HG02763 (cell line): ENCODE data around the gene ICOS.

Experiments
- ATAC-seq: cut with Tn5 transposase; IDR thresholded peaks from one replicate; pipeline ENCODE4 v1.9.1; 2021; ENCODE audit warnings: mild to moderate bottlenecking, moderate library complexity; ENCODE audit not compliant: unreplicated experiment

Gene ICOS

GRCh38 chr2:203936535-203936934 lies at the start of gene ICOS:
ICOS (plus strand) TSS chr2:203936763; CDS start chr2:203936815, 52 bp downstream.
- no peak for ATAC-seq

DNA sequence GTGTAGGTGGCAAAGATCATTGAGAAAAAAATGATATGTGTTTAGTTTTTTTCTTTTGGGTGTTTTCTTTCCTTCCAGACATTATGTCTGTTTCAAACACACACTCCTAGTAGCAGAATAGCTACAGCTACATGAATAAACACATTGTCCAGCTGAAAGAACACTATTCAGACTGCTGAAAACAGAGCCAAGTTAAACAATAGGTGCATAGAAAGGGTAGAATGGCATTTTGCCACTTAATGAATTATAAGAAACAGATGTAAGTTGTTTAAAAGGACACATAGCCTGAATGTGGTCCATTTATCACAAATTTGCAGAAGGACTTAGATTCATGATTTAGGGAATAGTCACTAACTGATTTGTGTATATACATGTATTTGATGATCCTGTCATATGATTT lies 48.9 kb upstream of the ICOS start:
- ATAC-seq = no peak

GRCh38 chr2:203889542-203889941 lies 47.0 kb upstream of the ICOS start:
- no peak for ATAC-seq

DNA sequence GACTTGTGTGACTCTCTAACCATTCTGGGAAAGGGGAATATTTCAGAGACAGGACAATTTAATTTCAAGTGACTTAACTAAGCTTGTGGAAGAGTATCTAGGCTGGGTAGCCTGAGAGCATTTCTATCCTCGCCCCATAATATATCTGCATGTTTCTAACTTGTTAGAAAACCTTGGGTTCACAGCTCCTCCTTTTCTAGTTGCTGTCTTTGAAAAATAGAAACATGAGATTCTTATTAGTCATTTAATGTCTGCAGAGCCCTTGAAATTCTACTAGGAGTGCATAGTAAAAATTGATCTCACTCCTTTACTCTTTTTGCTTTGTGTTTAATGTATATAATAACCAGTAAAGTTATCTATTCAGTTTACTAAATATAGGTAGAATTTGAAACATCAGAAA lies 46.6 kb upstream of the ICOS start:
- no peak for ATAC-seq

GRCh38 chr2:203890733-203891132 lies 45.8 kb upstream of the ICOS start:
- no peak for ATAC-seq

DNA sequence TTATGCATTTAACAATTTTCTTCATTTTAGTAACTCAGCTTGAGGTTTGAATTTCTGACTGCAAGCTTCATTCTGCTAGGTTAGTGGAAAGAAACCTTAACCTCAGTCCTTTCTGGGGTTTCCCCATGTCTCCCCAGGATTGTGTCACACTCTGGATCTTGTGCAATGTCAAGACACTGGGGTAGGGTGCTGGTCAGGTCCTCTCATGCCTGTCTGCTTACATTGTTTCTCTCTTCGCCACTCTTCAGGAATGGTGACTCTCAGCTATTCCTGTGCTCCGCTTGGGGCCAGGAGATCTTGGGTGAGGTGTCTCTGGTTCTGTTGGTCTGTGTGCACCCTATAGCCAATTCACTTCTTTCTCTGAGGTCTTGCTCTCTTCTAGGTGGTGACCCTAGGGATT lies 45.1 kb upstream of the ICOS start:
- ATAC-seq = no peak

GRCh38 chr2:203892207-203892606 lies 44.4 kb upstream of the ICOS start:
- no peak for ATAC-seq

- no peak for ATAC-seq
Observed at GRCh38 chr2:203893401-203893800, 43.2 kb upstream of the ICOS start.

- ATAC-seq = no peak
Observed at GRCh38 chr2:203893840-203894239, 42.7 kb upstream of the ICOS start.

DNA sequence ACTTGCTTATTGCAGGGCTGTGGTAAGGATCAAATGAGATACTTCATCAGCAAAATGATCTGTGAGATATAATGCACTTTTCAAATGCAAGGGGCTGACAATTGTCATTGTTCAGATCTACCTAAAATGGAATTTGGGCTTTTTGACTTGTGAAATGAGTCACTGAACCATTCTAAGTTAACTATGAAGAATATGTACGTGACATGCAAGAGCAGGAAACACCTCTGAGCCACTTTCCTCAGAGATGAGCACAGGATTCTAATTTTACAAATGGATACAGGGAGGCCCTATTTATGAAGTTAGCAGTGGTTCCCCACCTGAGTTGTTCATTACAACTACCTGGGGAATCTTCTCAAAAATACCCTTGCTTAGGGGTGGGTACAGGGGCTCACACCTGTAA lies 42.3 kb upstream of the ICOS start:
- ATAC-seq = no peak

- ATAC-seq = no peak
Observed at GRCh38 chr2:203897544-203897943, 39.0 kb upstream of the ICOS start.

- ATAC-seq = no peak
Observed at GRCh38 chr2:203898657-203899056, 37.9 kb upstream of the ICOS start.

- ATAC-seq = no peak
Observed at GRCh38 chr2:203900253-203900652, 36.3 kb upstream of the ICOS start.

DNA sequence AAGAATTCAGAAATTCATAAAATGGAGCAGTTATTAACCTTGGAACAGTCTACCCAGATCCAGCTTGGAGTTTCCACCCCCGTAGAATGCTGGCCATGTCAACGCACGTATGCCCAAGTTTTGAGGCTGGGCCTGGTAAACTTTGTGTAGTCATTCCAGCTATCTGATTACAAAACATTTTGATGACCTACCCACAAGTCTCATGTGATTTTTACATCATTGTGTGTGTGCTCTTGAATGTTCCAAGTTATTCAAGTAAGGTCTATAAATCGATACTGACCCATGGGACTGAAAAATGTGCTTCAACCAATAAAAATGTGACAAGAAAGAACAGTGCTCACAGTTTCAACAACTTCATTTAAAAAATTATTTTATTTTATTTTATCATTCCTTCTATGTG lies 32.5 kb upstream of the ICOS start:
- no peak for ATAC-seq

GRCh38 chr2:203905656-203906055 lies 30.9 kb upstream of the ICOS start:
- no peak for ATAC-seq

DNA sequence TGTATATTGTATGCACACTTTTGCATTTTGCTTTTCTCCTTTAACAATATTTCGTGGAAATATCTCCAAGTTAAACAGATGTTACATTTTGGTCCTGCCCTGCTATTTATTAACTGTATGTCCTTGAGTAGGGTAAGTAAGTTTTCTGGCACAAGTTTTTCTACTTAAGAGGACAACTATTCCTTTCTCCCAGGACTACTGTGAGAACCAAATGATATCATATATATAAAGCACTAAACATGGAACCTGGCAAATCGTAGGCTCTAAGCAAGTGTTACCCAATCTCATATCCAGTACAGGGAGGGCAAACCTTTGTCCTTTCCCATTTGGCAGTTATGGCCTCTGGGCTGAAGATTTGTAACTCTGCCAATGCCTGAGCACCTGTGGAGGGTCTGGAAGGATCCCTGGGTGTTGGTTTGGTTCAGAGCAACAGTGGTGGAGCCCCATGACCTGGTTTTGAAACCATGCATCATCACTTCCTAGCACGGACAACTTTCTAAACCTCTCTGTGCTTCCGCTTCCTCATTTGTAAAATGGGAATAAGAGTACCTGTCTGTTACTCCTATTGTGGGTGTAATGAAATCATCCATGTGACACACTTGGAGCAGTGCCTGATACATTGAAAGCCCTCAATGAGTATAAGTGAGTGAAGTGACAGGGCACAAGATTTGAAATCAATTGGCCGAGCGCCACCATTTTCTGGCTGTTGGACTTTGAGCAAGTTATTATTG lies 28.3 kb upstream of the ICOS start:
- no peak for ATAC-seq

- ATAC-seq = no peak
Observed at GRCh38 chr2:203908797-203909185, 27.8 kb upstream of the ICOS start.

DNA sequence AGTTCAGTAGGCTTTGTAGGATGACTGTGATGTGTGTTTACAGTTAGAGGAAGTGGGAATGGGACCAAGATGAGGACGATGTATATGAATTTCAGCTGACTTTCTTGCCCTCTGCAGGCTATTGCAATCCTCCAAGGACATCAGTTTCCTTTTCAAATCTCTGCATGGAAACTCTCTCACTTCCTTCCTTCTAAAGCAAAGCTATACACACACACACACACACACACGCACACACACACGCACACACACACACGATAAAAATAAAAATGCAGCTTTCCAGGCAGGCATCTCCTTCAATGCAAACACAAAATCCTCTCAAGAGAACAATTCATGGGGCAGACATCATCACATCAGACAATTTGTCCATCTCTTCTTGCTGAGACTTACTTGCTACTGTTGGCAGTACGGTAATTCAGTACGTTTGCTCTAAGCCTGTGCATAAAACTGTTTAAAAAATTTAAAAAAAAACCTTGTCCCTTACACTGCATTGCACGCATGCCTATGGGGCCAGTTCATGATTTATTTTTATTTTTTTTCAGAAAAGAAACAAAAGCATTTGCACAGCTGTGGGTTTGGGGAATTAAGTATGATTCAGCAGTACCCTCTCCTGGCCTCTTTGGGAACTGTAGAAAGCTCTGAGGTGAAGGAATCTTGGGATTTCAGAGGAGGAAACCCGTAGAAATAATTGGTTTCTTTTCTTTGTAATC lies 27.1 kb upstream of the ICOS start:
- ATAC-seq = no peak

DNA sequence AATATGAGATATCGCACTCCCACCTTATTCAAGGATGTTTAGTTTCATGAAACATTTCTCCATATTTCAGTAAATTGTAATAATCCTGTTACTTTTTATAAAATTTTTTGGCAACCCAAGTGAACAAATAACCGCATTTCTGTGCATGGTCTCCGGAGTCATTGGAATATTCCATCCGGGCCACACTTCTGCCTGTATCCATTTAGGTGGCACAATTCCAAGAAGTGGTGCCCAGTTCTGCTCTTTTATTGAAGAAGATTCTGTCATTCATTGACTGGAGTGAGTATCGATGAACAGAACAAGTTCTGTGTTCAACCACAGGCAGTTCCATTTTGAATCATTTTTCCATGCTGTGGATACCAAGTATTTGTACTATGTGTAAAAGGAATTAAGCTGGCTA lies 26.6 kb upstream of the ICOS start:
- ATAC-seq = no peak

GRCh38 chr2:203913947-203914346 lies 22.6 kb upstream of the ICOS start:
- ATAC-seq = no peak

DNA sequence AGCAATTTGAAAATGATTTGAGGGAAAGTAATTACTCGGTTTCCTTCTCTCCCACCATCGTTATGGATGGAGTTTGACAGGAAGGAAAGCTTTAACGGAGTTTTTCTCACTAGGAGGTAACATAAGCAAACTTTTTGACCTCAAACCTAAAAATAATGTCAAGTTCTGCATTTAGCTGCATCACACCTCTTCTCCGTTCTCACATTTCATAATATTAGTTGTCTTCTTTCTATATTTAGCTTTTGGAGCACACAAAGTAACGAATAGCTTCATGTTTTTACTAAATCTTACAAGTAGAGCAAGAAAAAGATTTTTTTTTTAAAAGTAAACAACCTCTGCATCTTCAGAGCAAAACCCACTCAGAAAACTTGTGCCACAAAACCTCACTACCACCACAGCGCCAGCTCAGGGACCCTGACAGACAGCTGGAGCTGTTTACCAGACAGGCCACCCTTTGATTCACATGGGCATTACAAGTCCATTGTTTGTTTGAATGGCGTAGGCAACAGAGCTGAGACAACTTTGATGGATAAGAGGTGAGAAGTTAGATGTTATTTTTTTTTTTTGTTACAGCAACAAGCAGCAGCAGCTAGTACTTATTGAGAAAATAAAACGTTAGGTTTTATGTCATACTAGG lies 21.9 kb upstream of the ICOS start:
- ATAC-seq = no peak

DNA sequence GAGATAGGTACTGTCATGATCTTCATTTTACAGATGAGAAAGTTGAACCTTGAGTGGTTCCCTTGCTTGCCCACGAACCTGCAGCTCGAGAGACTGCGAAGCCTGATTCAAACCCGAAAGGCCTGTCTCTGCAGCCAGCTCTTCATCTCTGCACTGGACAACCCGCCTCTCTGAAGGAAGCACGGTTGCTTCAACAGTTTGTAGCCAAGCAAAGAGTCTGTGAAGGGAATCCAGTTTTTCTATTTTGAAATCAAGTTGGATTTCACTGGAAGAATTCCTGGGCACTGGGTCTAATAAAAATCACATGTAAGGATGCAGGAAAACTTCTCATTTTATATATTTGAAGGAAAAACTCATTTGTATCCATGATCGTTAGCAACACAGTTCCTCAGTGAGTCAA lies 21.3 kb upstream of the ICOS start:
- ATAC-seq = no peak
